ENCODE data around the gene RAB11FIP3. TPM values are rescaled to one million over a fixed set of nuclear protein-coding genes. Genes with fewer than 3 reads are reported as not detected.

The RAB11FIP3 gene
- total and polyA plus RNA-seq, 2 of the 13 experiments (the other 11 are each of a cell fraction or from before 2014, with no cell fraction given), result 34.3 to 57.6 TPM

- TF ChIP-seq POGK (CRISPR knock-in tag; conservative IDR thresholded peaks at IDR 0.05) (peak; percentile 74), FOXO4 (CRISPR knock-in tag; conservative IDR thresholded peaks at IDR 0.05) (no peak), POLR2G (IDR thresholded peaks at IDR 0.05; ENCODE audit: low read depth, low read length) (peak; percentile 70), ZNF496 (CRISPR knock-in tag; IDR thresholded peaks at IDR 0.05; ENCODE audit: insufficient replicate concordance) (no peak), MAFK (conservative IDR thresholded peaks at IDR 0.05 in 1 of 2, IDR thresholded peaks at IDR 0.05 in 1 of 2; ENCODE audit: low read length in 2 of 2) (no peak), IKZF1 (IDR thresholded peaks at IDR 0.05) (no peak), ZNF609 (CRISPR knock-in tag; IDR thresholded peaks at IDR 0.05; ENCODE audit: borderline replicate concordance) (peak; percentile 82), ZNF746 (CRISPR knock-in tag; IDR thresholded peaks at IDR 0.05) (peak; percentile 76), SP5 (CRISPR knock-in tag; IDR thresholded peaks at IDR 0.05; ENCODE audit: borderline replicate concordance, low read depth) (peak; percentile 80), ZNF605 (CRISPR knock-in tag; IDR thresholded peaks at IDR 0.05) (peak; percentile 56; the same call in 1 of the 2 replicates), THAP11 (CRISPR knock-in tag; IDR thresholded peaks at IDR 0.05) (peak; percentile 82), NR2F6 (IDR thresholded peaks at IDR 0.05) (peak; percentile 90), NR2F6 (CRISPR knock-in tag; IDR thresholded peaks at IDR 0.05) (peak; percentile 96)
- TF ChIP-seq, protein P1, sequence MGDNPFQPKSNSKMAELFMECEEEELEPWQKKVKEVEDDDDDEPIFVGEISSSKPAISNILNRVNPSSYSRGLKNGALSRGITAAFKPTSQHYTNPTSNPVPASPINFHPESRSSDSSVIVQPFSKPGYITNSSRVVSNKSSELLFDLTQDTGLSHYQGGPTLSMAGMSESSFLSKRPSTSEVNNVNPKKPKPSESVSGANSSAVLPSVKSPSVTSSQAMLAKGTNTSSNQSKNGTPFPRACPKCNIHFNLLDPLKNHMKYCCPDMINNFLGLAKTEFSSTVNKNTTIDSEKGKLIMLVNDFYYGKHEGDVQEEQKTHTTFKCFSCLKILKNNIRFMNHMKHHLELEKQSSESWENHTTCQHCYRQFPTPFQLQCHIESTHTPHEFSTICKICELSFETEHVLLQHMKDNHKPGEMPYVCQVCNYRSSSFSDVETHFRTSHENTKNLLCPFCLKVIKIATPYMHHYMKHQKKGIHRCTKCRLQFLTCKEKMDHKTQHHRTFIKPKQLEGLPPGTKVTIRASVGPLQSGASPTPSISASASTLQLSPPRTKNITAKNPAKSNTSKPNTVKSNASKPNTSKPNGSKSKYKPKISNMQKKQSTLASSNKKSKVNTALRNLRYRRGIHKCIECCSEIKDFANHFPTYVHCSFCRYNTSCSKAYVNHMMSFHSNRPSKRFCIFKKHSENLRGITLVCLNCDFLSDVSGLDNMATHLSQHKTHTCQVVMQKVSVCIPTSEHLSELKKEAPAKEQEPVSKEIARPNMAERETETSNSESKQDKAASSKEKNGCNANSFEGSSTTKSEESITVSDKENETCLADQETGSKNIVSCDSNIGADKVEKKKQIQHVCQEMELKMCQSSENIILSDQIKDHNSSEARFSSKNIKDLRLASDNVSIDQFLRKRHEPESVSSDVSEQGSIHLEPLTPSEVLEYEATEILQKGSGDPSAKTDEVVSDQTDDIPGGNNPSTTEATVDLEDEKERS (CRISPR knock-in tag; IDR thresholded peaks at IDR 0.05), result no peak
These were observed 19.6 kb upstream of the RAB11FIP3 start (continued) for GRCh38 chr16:405548-406506.
